Bladder microvascular endothelial cell (primary cell): Measurements from ENCODE around the gene ATP5MG. TPM values are rescaled to one million over a fixed set of nuclear protein-coding genes. Genes with fewer than 3 reads are reported as not detected.

Source experiments
- total RNA-seq: library from RNA; depleted of rRNA; stranded (reverse); fragments of >200 nt; gene quantifications from 2 replicates; pipeline ENCODE4 v1.2.3, GENCODE V29; 2014

The ATP5MG gene, protein sequence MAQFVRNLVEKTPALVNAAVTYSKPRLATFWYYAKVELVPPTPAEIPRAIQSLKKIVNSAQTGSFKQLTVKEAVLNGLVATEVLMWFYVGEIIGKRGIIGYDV
- 86.7 and 87.1 TPM in 2 replicates for total RNA-seq

DNA sequence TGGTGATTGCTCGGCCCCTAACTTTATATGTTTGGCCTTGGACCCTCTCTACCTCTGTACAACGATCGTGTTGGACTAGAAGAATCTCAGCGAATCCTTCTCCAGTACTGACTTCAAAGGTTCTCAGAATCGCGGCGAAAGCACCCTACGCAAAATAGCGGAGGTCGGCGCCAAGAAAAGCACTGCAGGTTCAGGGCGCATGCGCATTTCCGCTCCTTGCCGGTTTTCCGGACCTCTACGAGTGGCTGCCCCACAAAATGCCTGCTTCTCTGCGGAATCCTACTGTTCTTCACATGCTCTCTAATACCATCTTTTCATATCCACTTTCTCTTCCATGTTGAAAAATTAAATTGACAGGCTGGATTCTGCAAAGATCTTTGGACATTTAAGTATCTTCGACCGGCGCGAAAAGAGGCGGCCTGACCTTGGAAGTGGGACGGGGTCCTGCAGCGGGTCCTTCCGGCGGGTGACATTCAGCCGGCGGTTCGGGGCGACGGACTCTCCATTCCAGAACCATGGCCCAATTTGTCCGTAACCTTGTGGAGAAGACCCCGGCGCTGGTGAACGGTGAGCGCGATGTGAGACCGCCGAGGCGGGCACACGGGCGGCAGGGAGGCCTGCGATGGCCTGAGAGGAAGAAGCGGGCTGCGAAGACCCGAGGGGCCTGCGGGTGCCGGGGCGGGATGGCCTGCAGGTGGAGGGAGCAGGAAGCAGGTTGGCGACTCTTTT, at the start of gene ATP5MG:
Gene ATP5MG, plus strand, starts transcription at position 456 of the 729 bp plus-strand sequence. Its CDS starts 60 bp downstream, at position 516.

DNA sequence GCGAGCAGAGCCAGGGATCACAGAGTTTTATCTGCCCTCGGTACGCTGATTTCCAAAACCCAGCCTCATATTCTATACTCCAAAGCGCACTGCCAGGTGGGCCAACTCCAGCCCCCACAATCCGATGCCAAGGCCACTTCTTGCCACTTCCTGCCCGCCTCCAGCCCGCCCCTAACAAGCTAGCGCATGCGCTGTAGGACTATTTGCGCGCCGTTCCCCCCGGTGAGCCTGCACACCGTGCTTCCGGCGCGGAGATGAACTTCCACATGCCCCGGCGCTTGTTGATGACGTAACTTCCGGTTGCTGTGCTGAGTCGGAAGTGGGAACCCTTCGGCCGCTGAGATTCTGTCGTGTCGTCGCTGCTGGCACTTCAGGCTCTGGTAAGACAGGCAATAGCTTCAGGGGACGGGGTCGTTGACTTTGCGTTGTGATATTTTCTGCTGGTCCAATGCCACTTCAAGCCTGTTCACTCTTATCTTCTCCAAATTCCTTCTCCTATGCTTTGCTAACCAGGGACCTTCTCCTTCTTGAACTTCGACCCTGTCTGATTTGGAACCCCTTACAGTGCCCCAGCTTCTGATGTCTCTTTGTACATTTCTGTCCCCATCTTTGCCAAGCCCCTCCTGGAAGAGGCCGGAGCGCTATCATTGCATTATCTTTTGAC, 42.0 kb upstream of the ATP5MG start, which contains the start of gene UBE4A:
Gene UBE4A, plus strand, starts transcription at position 306 of the 664 bp plus-strand sequence. CDS start 5,481 bp downstream, outside the sequence.

DNA sequence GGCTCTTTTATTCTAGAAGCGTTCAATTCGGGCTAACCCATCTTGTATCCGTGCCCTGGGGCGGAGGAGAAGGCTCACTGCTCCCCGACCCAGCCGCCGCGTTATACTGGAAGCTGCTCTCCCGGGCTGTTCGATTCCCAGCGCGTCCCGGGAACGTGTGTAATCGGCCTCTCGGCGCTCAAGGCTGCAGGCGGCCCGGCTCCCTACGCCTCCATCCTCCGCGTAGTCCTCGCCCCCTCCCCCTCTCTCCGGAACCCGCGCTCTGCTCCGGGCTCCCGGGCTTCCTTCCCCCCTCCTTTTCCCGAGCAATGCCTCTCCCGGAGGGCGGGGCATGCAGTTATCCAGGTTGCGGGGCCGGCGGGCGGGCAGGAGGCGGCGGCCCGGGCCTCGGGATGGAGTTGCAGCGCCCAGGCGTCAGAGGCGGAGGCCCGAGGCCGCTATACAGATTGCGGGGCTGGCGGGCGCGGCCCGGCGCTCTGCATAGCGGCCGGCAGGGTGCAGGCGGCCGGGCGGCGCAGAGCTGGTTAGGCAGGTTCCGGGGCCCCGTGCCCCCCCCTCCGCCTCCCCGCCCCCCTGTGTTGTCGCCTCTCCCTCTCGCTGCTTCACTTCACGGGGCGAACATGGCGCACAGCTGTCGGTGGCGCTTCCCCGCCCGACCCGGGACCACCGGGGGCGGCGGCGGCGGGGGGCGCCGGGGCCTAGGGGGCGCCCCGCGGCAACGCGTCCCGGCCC, 34.7 kb downstream of the ATP5MG start, which contains the start of gene KMT2A:
Gene KMT2A, plus strand, starts transcription at position 600 of the 732 bp plus-strand sequence. Its CDS starts 21 bp downstream, at position 621.

Other genes starting within 250 kb of the ATP5MG start
- under 0.01 and 0.06 TPM in 2 replicates for gene SCN4B, start 248.8 kb upstream of the ATP5MG start, total RNA-seq
- not detected in 2 replicates for gene SCN2B, start 225.0 kb upstream of the ATP5MG start, total RNA-seq
- gene JAML, start 176.6 kb upstream of the ATP5MG start, total RNA-seq, result 0.19 TPM in 1 of 2 replicates, not detected in the other
- gene MPZL3, start 149.2 kb upstream of the ATP5MG start, total RNA-seq, result 5.1 and 6.0 TPM in 2 replicates
- 41.0 and 78.2 TPM in 2 replicates for gene MPZL2, start 137.3 kb upstream of the ATP5MG start, total RNA-seq
- gene CD3E, start 96.9 kb upstream of the ATP5MG start, total RNA-seq, result not detected in 2 replicates
- gene CD3D, start 58.9 kb upstream of the ATP5MG start, total RNA-seq, result not detected in 2 replicates
- gene CD3G, start 57.3 kb upstream of the ATP5MG start, total RNA-seq, result not detected in 2 replicates
- 18.9 and 31.7 TPM in 2 replicates for gene UBE4A, start 42.0 kb upstream of the ATP5MG start, total RNA-seq
- 19.1 and 53.6 TPM in 2 replicates for gene KMT2A, start 34.9 kb downstream of the ATP5MG start, total RNA-seq
- 0.49 and 1.3 TPM in 2 replicates for gene TTC36, start 125.9 kb downstream of the ATP5MG start, total RNA-seq
- gene TMEM25, start 129.6 kb downstream of the ATP5MG start, total RNA-seq, result 4.5 and 28.1 TPM in 2 replicates
- 18.0 and 18.8 TPM in 2 replicates for gene IFT46, start 164.3 kb downstream of the ATP5MG start, total RNA-seq
- gene ARCN1, start 170.8 kb downstream of the ATP5MG start, total RNA-seq, result 71.7 and 132 TPM in 2 replicates
- gene PHLDB1, start 206.0 kb downstream of the ATP5MG start, total RNA-seq, result 49.9 and 62.4 TPM in 2 replicates